ENCODE results near the gene KIF6.

GRCh38 chr6:39685489-39685826 lies 39.8 kb downstream of the KIF6 start:
- TF ChIP-seq POLR2A (IDR thresholded peaks at IDR 0.05; ENCODE audit: low read depth) (no peak), CTCF (IDR thresholded peaks at IDR 0.05) (no peak), POLR2AphosphoS5 (IDR thresholded peaks at IDR 0.05) (no peak)

All from esophagus muscularis mucosa (tissue), 3 donors.